GM12864 (cell line): ENCODE measurements around the gene MAP4K4.
"Not testable (repeated sequence)": the region's sequence is repeated elsewhere in the genome, so short reads cannot be mapped to it uniquely, and the experiment has no call there.

Source experiments
- DNase-seq: peaks from one replicate; pipeline ENCODE4 v3.0.0-alpha.2; 2011; ENCODE audit warnings: low read depth
- H3K4me3 ChIP-seq: 2 replicates; pipeline ENCODE4 v1.5.1; 2011; ENCODE audit warnings: mild to moderate bottlenecking, low read depth, low read length, control low read depth
- CTCF ChIP-seq: IDR thresholded peaks from 2 replicates; pipeline ENCODE4 v1.5.1; 2011; ENCODE audit warnings: low read depth, mild to moderate bottlenecking, moderate library complexity, low read length, control low read depth, inconsistent platforms; ENCODE audit errors: missing control alignments

Gene MAP4K4

GRCh38 chr2:101904916-101905315, 207.4 kb downstream of the MAP4K4 start:
- no peak for TF ChIP-seq CTCF
- no peak for DNase-seq
- H3K4me3 ChIP-seq: no peak overlapping the region

GRCh38 chr2:101905746-101906336, 208.3 kb downstream of the MAP4K4 start:
- TF ChIP-seq CTCF: no peak
- DNase-seq: no peak
- H3K4me3 ChIP-seq: no peak overlapping the region

DNA sequence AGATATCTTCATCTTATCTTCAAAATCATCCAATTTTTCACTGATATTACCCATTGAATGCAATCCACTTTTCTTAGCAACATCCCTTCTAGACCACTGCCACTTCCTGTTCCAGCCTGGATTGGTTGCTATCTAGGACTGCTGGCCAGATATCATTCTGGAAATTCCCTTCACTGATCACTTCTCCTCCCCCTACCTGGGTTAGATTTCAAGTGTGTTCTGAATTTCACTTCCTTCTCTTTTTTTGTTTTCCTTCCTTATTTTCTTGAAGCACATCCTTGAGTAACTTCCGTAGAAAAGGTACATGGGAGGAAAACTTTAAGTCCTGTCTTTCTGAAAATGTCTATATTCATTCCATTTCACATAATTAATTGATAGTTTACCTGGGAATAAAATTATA, 212.3 kb downstream of the MAP4K4 start:
- no peak for TF ChIP-seq CTCF
- no peak overlapping the region for H3K4me3 ChIP-seq
- DNase-seq: no peak

DNA sequence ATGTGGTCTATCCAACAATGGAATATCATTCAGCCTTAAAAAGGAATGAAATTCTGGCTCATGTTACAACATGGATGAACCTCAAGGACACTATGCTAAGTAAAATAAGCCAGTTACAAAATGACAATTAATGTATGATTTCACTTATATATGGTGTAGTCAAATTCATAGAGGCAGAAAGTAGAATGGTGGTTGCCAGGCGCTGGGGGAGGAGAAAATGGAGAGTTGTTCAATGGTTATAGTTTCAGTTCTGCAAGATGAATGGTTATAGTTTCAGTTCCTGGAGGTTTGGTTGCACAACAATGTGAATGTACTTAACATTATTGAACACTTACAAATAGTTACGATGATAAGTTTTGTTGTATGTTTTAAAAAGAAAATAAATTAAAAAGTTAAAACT, 215.0 kb downstream of the MAP4K4 start:
- no peak for TF ChIP-seq CTCF
- no peak overlapping the region for H3K4me3 ChIP-seq
- no peak for DNase-seq

GRCh38 chr2:101921319-101921952, 223.9 kb downstream of the MAP4K4 start:
- no peak for DNase-seq
- no peak overlapping the region for H3K4me3 ChIP-seq
- TF ChIP-seq CTCF: no peak

DNA sequence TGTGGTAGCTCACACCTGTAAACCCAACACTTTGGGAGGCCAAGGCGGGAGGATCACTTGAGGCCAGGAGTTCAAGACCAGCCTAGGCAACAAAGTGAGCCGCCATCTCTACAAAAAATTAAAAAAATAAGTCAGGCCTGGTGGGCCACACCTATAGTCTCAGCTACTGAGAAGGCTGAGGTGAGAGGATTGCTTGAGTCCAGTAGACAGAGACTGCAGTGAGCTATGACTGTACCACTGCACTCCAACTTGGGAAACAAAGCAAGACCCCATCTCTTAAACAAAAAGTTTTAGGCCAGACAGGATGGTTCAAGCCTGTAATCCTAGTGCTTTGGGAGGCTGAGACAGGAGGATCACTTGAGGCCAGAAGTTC, 224.4 kb downstream of the MAP4K4 start:
- TF ChIP-seq CTCF: no peak
- DNase-seq: no peak
- H3K4me3 ChIP-seq: no peak overlapping the region

GRCh38 chr2:101924311-101924710, 226.8 kb downstream of the MAP4K4 start:
- not testable (repeated sequence) for DNase-seq

More at GRCh38 chr2:101924311-101924710, 226.8 kb downstream of the MAP4K4 start:
- H3K4me3 ChIP-seq: not testable (repeated sequence)
